Measurements from ENCODE around the gene EIF5A.

- TF ChIP-seq CTCF (IDR thresholded peaks at IDR 0.05; ENCODE audit: extremely low read depth in 1 of 2, insufficient read depth in 1 of 2, low read depth in 1 of 2, low read length in 2 of 2) (no peak), MAX (IDR thresholded peaks at IDR 0.05; ENCODE audit: insufficient read depth, insufficient read length) (no peak), POLR2AphosphoS5 (IDR thresholded peaks at IDR 0.05; ENCODE audit: insufficient read depth, low read depth, low read length) (no peak), POLR2A (IDR thresholded peaks at IDR 0.05; ENCODE audit: low read depth, low read length) (no peak), EZH2 (IDR thresholded peaks at IDR 0.05; ENCODE audit: borderline replicate concordance, low read depth, low read length, severe bottlenecking) (no peak), MYC (IDR thresholded peaks at IDR 0.05; ENCODE audit: low read depth, low read length) (no peak)
Observed at GRCh38 chr17:7322520-7323194, 15.2 kb downstream of the EIF5A start.

All from endothelial cell of umbilical vein (primary cell).